T-helper 2 cell treated with Interferon-gamma antibody and Interleukin-4, amounts not matched to agents 100 ng/mL and 5 ng/mL, for 36 hours (primary cell): Measurements from ENCODE around the gene NCOA5. TPM values are rescaled to one million over a fixed set of nuclear protein-coding genes. Genes with fewer than 3 reads are reported as not detected.

Experiments used
- intact Hi-C: fragments of 100-400 bp; cut with micrococcal nuclease; formaldehyde crosslinking; loops from one replicate; pipeline ENCODE4 v1.15.1; 2023
- total RNA-seq: library from RNA; stranded (reverse); gene quantifications from 2 replicates; pipeline ENCODE4 v1.2.3, GENCODE V29; 2022

The NCOA5 gene
- total RNA-seq, 1 donor from 2014 or later = 40.2 TPM

GRCh38 chr20:46063652-46064054 is 26.1 kb downstream of the NCOA5 start:
- intact Hi-C loops = no loop called here

GRCh38 chr20:46063151-46063550 is 26.6 kb downstream of the NCOA5 start:
- intact Hi-C loops = no loop called here

- intact Hi-C loops = no loop called here
Measured at GRCh38 chr20:46062621-46063020, 27.1 kb downstream of the NCOA5 start.

- intact Hi-C loops = no loop called here
Measured at GRCh38 chr20:46062151-46062550, 27.6 kb downstream of the NCOA5 start.

GRCh38 chr20:46060975-46061374 is 28.8 kb downstream of the NCOA5 start:
- intact Hi-C loops = no loop called here

GRCh38 chr20:46060301-46060881 is 29.4 kb downstream of the NCOA5 start:
- intact Hi-C loops = no loop called here

GRCh38 chr20:46058599-46059281 is 31.0 kb downstream of the NCOA5 start:
- intact Hi-C loops = no loop called here

GRCh38 chr20:46057856-46058598 is 31.7 kb downstream of the NCOA5 start:
- intact Hi-C loops = no loop called here

- intact Hi-C loops = no loop called here
Measured at GRCh38 chr20:46056970-46057855, 32.5 kb downstream of the NCOA5 start.

- intact Hi-C loops = no loop called here
Measured at GRCh38 chr20:46056027-46056833, 33.5 kb downstream of the NCOA5 start.

GRCh38 chr20:46055269-46055668 is 34.5 kb downstream of the NCOA5 start:
- intact Hi-C loops = no loop called here

GRCh38 chr20:46054606-46055005 is 35.2 kb downstream of the NCOA5 start:
- intact Hi-C loops = no loop called here

GRCh38 chr20:46053416-46053815 is 36.3 kb downstream of the NCOA5 start:
- intact Hi-C loops = no loop called here

- intact Hi-C loops = no loop called here
Measured at GRCh38 chr20:46051556-46052308, 38.0 kb downstream of the NCOA5 start.

GRCh38 chr20:46050885-46051284 is 38.9 kb downstream of the NCOA5 start:
- intact Hi-C loops = no loop called here

- intact Hi-C loops = no loop called here
Measured at GRCh38 chr20:46050444-46050843, 39.3 kb downstream of the NCOA5 start.

- intact Hi-C loops = no loop called here
Measured at GRCh38 chr20:46049815-46050214, 39.9 kb downstream of the NCOA5 start.

- intact Hi-C loops = no loop called here
Measured at GRCh38 chr20:46049190-46049589, 40.6 kb downstream of the NCOA5 start.

- intact Hi-C loops = no loop called here
Measured at GRCh38 chr20:46047821-46048220, 41.9 kb downstream of the NCOA5 start.
